Karpas-422 (cell line): Measurements from ENCODE around the gene PPP1R14D. TPM values are rescaled to one million over a fixed set of nuclear protein-coding genes. Genes with fewer than 3 reads are reported as not detected.
A peak's percentile ranks its signal among the peaks of the same experiment; 100 is the strongest.

ENCODE experiments used
- DNase-seq: peaks from one replicate; pipeline ENCODE4 v3.0.0-alpha.2; 2015
- H2AFZ ChIP-seq: fragments of 200-600 bp; sonication (generic); 2 replicates; pipeline ENCODE4 v1.6.1; 2014; ENCODE audit warnings: antibody characterized with exemption, low read length, mixed read lengths
- H3K27ac ChIP-seq: fragments of 200-600 bp; sonication (generic); 2 replicates; pipeline ENCODE4 v1.5.1; 2014; ENCODE audit warnings: mild to moderate bottlenecking, low read length, moderate library complexity
- H3K27me3 ChIP-seq: fragments of 200-600 bp; sonication (generic); 2 replicates; pipeline ENCODE4 v1.6.1; 2014; ENCODE audit warnings: low read length, mixed read lengths
- H3K36me3 ChIP-seq: fragments of 200-600 bp; sonication (generic); 2 replicates; pipeline ENCODE4 v1.6.1; 2014; ENCODE audit warnings: low read length, mixed read lengths; ENCODE audit not compliant: insufficient read depth
- H3K4me1 ChIP-seq: fragments of 200-600 bp; sonication (generic); 2 replicates; pipeline ENCODE4 v1.6.1; 2014; ENCODE audit warnings: mild to moderate bottlenecking, low read length, mixed read lengths
- H3K4me2 ChIP-seq: fragments of 200-600 bp; sonication (generic); 2 replicates; pipeline ENCODE4 v1.6.1; 2014; ENCODE audit warnings: low read length, low read depth, mild to moderate bottlenecking; ENCODE audit not compliant: poor library complexity, severe bottlenecking
- H3K4me3 ChIP-seq: fragments of 200-600 bp; sonication (generic); 2 replicates; pipeline ENCODE4 v1.5.1; 2014; ENCODE audit warnings: mild to moderate bottlenecking, antibody characterized with exemption, low read length, mixed read lengths
- H3K79me2 ChIP-seq: fragments of 200-600 bp; sonication (generic); 2 replicates; pipeline ENCODE4 v1.6.1; 2014; ENCODE audit warnings: mild to moderate bottlenecking, low read length, mixed read lengths
- H3K9ac ChIP-seq: fragments of 200-600 bp; sonication (generic); 2 replicates; pipeline ENCODE4 v1.6.0; 2014; ENCODE audit warnings: low read length
- H3K9me2 ChIP-seq: fragments of 200-600 bp; sonication (generic), shearing (Covaris generic); replicated peaks from 2 replicates; pipeline ENCODE4 v1.6.0; 2014; ENCODE audit warnings: mild to moderate bottlenecking, low read length, moderate library complexity; ENCODE audit not compliant: insufficient read depth
- H3K9me3 ChIP-seq: fragments of 300-700, 200-600 bp; sonication (generic); 2 replicates; pipeline ENCODE4 v1.6.1; 2014; ENCODE audit warnings: low read length, mixed read lengths
- H4K20me1 ChIP-seq: fragments of 200-600 bp; sonication (generic); 2 replicates; pipeline ENCODE4 v1.6.1; 2014; ENCODE audit warnings: mild to moderate bottlenecking, antibody characterized with exemption, low read length, low read depth; ENCODE audit not compliant: insufficient read depth
- total RNA-seq: library from RNA; depleted of rRNA; stranded (reverse); fragments of >200 nt; shearing (Covaris generic); gene quantifications from 2 replicates; pipeline ENCODE4 v1.2.3, GENCODE V29; 2014; ENCODE audit warnings: low replicate concordance

The PPP1R14D gene
- total RNA-seq, 1 experiment from 2014 or later: not detected

DNA sequence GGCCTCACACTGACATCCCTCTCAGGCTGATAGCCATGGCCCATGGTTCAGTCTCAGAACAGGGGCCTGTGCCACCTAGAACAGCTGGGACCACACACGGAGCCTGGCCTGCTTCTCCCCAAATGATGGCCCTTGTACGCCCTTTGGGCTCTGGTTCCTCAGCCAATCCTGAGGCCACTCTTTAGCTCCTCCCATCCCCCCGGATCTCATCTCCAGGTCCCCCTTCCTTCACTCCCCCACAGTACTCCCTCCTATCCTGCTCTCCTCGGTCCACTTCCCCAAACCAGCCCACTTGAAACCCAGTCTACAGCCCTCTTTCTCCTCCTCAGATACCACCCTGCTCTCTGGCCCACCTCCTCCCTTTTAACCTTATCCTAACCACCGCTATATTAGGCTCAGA, 39.4 kb downstream of the PPP1R14D start:
- Histone ChIP-seq H3K4me2 (no peak overlapping the region), H3K9me2 (no peaks in the 10 kb centered on the region), H3K36me3 (no peaks in the 10 kb centered on the region), H2AFZ (no peak overlapping the region), H3K9ac (no peak overlapping the region), H3K27ac (no peak overlapping the region), H3K9me3 (no peaks in the 10 kb centered on the region), H3K79me2 (peaks cover 9% of the 10 kb centered on the region; the same call in 1 of the 2 replicates), H3K27me3 (no peaks in the 10 kb centered on the region), H3K4me3 (no peak overlapping the region), H4K20me1 (peaks cover 24% of the 10 kb centered on the region), H3K4me1 (no peaks in the 10 kb centered on the region)
- no peak for DNase-seq

DNA sequence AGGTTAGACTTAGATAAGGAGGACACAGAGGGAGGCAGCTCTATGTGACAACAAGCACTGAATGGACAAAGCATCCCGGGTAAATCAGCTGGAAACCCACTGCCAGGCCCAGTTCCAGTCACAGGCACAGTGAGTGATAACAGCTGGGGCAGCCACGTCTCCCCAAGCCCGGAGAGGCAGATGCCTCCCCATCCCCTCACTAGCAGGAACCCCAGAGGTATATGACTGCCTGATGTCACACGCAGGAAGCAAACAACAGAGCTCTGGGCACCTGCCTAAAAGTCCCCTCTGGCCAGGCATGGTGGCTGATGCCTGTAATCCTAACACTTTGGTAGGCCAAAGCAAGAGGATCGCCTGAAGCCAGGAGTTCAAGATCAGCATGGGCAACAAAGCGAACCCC, 40.5 kb downstream of the PPP1R14D start:
- H3K9me3 ChIP-seq: no peaks in the 10 kb centered on the region
- H3K27me3 ChIP-seq: no peaks in the 10 kb centered on the region
- H3K9ac ChIP-seq: no peak overlapping the region
- H3K36me3 ChIP-seq: no peaks in the 10 kb centered on the region
- no peak for DNase-seq
- no peak overlapping the region for H3K27ac ChIP-seq
- H3K4me2 ChIP-seq: no peak overlapping the region
- no peak overlapping the region for H2AFZ ChIP-seq
- H3K79me2 ChIP-seq: peaks cover 4% of the 10 kb centered on the region; the same call in 1 of the 2 replicates
- H3K4me3 ChIP-seq: no peak overlapping the region
- no peaks in the 10 kb centered on the region for H3K9me2 ChIP-seq
- peaks cover 24% of the 10 kb centered on the region for H4K20me1 ChIP-seq
- peaks cover 1% of the 10 kb centered on the region for H3K4me1 ChIP-seq

GRCh38 chr15:40787344-40787841, 41.1 kb downstream of the PPP1R14D start:
- DNase-seq: no peak
- Histone ChIP-seq H3K9me2 (no peaks in the 10 kb centered on the region), H2AFZ (no peak overlapping the region), H3K27ac (no peak overlapping the region), H3K9me3 (no peaks in the 10 kb centered on the region), H3K4me3 (no peak overlapping the region), H3K9ac (no peak overlapping the region), H3K36me3 (no peaks in the 10 kb centered on the region), H3K4me2 (no peak overlapping the region), H4K20me1 (peaks cover 24% of the 10 kb centered on the region), H3K27me3 (no peaks in the 10 kb centered on the region), H3K4me1 (peaks cover 7% of the 10 kb centered on the region), H3K79me2 (peaks cover 4% of the 10 kb centered on the region; the same call in 1 of the 2 replicates)

GRCh38 chr15:40785814-40786213, 42.7 kb downstream of the PPP1R14D start:
- Histone ChIP-seq H4K20me1 (peaks cover 24% of the 10 kb centered on the region), H3K79me2 (peaks cover 4% of the 10 kb centered on the region; the same call in 1 of the 2 replicates), H3K9ac (no peak overlapping the region), H3K9me2 (no peaks in the 10 kb centered on the region), H3K9me3 (no peaks in the 10 kb centered on the region), H3K27ac (no peak overlapping the region), H3K27me3 (no peaks in the 10 kb centered on the region), H3K4me1 (peaks cover 9% of the 10 kb centered on the region), H2AFZ (no peak overlapping the region), H3K4me3 (no peak overlapping the region), H3K4me2 (no peak overlapping the region), H3K36me3 (no peaks in the 10 kb centered on the region)
- DNase-seq: no peak

DNA sequence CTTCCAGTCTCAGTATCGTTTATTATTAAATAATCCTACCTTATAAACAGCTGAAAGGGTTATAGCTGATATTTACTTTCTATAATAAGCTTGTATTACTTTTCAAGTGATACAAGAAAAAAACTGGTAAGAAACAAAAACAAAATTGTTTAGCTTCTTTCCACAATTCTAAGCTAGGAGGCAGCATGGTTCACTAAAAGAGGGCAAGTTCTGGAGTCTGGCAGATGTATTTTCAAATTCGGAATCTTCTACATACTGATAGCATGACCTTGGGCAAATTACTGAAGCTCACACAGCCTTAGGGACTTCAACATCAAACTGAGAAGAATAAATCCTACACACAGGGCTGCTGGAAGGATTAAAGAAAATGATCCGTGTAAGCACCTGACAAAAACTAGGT, 43.3 kb downstream of the PPP1R14D start:
- no peak for DNase-seq
- Histone ChIP-seq H4K20me1 (peaks cover 24% of the 10 kb centered on the region), H3K27me3 (no peaks in the 10 kb centered on the region), H2AFZ (no peak overlapping the region), H3K9me3 (no peaks in the 10 kb centered on the region), H3K27ac (no peak overlapping the region), H3K9ac (no peak overlapping the region), H3K4me1 (peaks cover 9% of the 10 kb centered on the region), H3K79me2 (peaks cover 4% of the 10 kb centered on the region; the same call in 1 of the 2 replicates), H3K4me3 (no peak overlapping the region), H3K4me2 (no peak overlapping the region), H3K36me3 (no peaks in the 10 kb centered on the region), H3K9me2 (no peaks in the 10 kb centered on the region)

GRCh38 chr15:40782609-40783227, 45.8 kb downstream of the PPP1R14D start:
- Histone ChIP-seq H3K9ac (no peak overlapping the region), H4K20me1 (peaks cover 16% of the 10 kb centered on the region)
- peak; percentile 91 for DNase-seq

DNA sequence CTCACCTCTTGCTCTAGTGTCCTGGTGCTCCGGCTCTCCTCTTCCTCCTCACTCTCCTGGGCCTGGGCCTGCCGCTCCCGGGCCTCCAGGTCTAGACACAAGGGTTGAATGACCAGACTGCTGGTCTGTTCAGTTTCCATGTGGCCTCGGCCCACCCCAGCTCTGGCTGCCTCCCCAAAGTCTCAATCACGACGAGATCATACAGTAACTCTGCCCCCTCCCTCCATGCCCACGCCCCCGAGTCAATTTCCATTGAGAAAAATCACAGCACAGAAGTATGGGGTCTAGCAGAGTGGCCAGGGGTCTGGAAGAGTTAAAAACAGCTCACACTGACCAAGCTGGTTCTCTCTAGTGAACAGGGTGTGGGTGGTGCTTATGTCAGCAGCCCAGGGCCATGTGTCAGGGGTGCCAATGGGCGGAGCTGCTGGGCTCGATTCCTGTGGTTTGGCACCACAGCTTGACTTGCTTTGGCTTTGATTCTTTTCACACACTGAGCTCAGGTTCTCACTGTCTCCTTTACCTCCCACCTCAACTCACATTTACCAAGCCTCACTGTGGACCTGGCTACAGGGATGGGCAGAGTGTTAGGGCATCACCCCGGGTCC, 51.9 kb downstream of the PPP1R14D start:
- no peak for DNase-seq
- H2AFZ ChIP-seq: no peak overlapping the region
- H3K36me3 ChIP-seq: peaks cover 3% of the 10 kb centered on the region; the same call in 1 of the 2 replicates
- H3K9ac ChIP-seq: no peak overlapping the region
- H3K4me3 ChIP-seq: no peak overlapping the region
- no peak overlapping the region for H3K4me2 ChIP-seq
- no peaks in the 10 kb centered on the region for H3K79me2 ChIP-seq
- no peak overlapping the region for H3K27ac ChIP-seq
- H3K4me1 ChIP-seq: peaks cover 11% of the 10 kb centered on the region
- no peaks in the 10 kb centered on the region for H3K9me3 ChIP-seq
- H4K20me1 ChIP-seq: peaks cover 6% of the 10 kb centered on the region; the same call in 1 of the 2 replicates
- no peaks in the 10 kb centered on the region for H3K27me3 ChIP-seq
- H3K9me2 ChIP-seq: no peaks in the 10 kb centered on the region

More at GRCh38 chr15:40782609-40783227, 45.8 kb downstream of the PPP1R14D start:
- peaks cover 9% of the 10 kb centered on the region for H3K4me1 ChIP-seq
- no peak overlapping the region for H3K4me3 ChIP-seq
- H3K79me2 ChIP-seq: peaks cover 4% of the 10 kb centered on the region; the same call in 1 of the 2 replicates
- no peaks in the 10 kb centered on the region for H3K27me3 ChIP-seq
- no peak overlapping the region for H2AFZ ChIP-seq
- H3K4me2 ChIP-seq: no peak overlapping the region
- H3K36me3 ChIP-seq: no peaks in the 10 kb centered on the region
- no peaks in the 10 kb centered on the region for H3K9me2 ChIP-seq
- no peak overlapping the region for H3K27ac ChIP-seq
- H3K9me3 ChIP-seq: no peaks in the 10 kb centered on the region

GRCh38 chr15:40775740-40776536, 52.6 kb downstream of the PPP1R14D start:
- H3K4me1 ChIP-seq: peaks cover 18% of the 10 kb centered on the region
- peaks cover 6% of the 10 kb centered on the region; the same call in 1 of the 2 replicates for H4K20me1 ChIP-seq
- H3K79me2 ChIP-seq: no peaks in the 10 kb centered on the region
- DNase-seq: no peak
- H3K9ac ChIP-seq: no peak overlapping the region
- no peak overlapping the region for H3K27ac ChIP-seq
- H3K4me2 ChIP-seq: no peak overlapping the region
- no peaks in the 10 kb centered on the region for H3K9me2 ChIP-seq
- H3K27me3 ChIP-seq: no peaks in the 10 kb centered on the region
- no peak overlapping the region for H3K4me3 ChIP-seq
- H3K9me3 ChIP-seq: no peaks in the 10 kb centered on the region
- peaks cover 3% of the 10 kb centered on the region; the same call in 1 of the 2 replicates for H3K36me3 ChIP-seq
- H2AFZ ChIP-seq: no peak overlapping the region
